ENCODE results near the gene RHEB.

The RHEB gene

DNA sequence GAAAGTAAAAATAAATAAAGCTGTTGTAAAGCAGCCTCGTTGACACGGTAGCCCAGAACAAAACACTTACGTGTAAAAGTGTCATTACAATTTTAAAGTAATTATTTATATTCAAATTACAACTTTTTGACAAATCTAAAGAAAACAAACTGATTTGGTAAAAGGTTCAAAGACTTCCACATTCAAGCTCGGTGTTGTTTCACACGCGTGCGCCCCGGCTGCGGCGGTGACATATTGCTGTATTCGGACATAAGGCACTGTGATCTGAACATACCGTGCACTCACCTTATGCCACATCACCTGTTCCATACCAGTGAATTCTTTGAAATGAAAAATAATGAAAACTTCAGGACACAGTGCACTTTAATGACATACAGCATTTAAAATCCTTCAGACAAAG is 36.9 kb upstream of the RHEB start:
- TF ChIP-seq MYC (IDR thresholded peaks at IDR 0.05; ENCODE audit: low read depth, low read length): no peak
- TF ChIP-seq, protein P1, sequence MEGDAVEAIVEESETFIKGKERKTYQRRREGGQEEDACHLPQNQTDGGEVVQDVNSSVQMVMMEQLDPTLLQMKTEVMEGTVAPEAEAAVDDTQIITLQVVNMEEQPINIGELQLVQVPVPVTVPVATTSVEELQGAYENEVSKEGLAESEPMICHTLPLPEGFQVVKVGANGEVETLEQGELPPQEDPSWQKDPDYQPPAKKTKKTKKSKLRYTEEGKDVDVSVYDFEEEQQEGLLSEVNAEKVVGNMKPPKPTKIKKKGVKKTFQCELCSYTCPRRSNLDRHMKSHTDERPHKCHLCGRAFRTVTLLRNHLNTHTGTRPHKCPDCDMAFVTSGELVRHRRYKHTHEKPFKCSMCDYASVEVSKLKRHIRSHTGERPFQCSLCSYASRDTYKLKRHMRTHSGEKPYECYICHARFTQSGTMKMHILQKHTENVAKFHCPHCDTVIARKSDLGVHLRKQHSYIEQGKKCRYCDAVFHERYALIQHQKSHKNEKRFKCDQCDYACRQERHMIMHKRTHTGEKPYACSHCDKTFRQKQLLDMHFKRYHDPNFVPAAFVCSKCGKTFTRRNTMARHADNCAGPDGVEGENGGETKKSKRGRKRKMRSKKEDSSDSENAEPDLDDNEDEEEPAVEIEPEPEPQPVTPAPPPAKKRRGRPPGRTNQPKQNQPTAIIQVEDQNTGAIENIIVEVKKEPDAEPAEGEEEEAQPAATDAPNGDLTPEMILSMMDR (IDR thresholded peaks at IDR 0.05; ENCODE audit: low read depth, low read length): no peak
- H3K4me3 ChIP-seq (ENCODE audit: low read depth, low read length): no peak overlapping the region
- DNase-seq (ENCODE audit: low read depth): no peak

DNA sequence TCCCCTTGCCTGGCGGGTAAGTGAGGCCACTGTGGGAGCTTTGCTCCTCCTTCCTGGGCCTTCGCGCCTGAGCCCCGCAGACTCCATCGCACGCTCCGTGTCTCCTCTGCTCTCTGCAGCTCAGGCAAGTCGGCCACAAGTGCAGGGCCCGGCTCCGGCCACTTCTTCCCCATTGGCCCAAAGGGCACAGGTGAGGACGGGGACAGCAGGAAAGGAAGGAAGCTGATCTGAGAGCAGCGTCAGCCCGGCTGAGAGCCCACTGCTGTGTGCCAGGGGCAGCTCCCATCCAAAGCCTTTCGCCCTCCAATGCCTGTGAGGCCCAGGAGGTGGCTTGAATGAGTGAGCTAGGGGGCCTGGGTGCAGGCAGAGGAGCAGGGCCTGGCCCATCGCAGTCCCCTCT is 33.7 kb upstream of the RHEB start:
- TF ChIP-seq, protein P1 (IDR thresholded peaks at IDR 0.05; ENCODE audit: low read depth, low read length): no peak
- TF ChIP-seq POLR2A (IDR thresholded peaks at IDR 0.05; ENCODE audit: extremely low read depth, insufficient read length): no peak
- TF ChIP-seq, protein P2, sequence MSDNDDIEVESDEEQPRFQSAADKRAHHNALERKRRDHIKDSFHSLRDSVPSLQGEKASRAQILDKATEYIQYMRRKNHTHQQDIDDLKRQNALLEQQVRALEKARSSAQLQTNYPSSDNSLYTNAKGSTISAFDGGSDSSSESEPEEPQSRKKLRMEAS (IDR thresholded peaks at IDR 0.05; ENCODE audit: low read depth, low read length): no peak
- TF ChIP-seq MYC (IDR thresholded peaks at IDR 0.05; ENCODE audit: low read depth, low read length): no peak
- no peak overlapping the region for H3K4me3 ChIP-seq (ENCODE audit: low read depth, low read length)
- DNase-seq (ENCODE audit: low read depth): no peak

DNA sequence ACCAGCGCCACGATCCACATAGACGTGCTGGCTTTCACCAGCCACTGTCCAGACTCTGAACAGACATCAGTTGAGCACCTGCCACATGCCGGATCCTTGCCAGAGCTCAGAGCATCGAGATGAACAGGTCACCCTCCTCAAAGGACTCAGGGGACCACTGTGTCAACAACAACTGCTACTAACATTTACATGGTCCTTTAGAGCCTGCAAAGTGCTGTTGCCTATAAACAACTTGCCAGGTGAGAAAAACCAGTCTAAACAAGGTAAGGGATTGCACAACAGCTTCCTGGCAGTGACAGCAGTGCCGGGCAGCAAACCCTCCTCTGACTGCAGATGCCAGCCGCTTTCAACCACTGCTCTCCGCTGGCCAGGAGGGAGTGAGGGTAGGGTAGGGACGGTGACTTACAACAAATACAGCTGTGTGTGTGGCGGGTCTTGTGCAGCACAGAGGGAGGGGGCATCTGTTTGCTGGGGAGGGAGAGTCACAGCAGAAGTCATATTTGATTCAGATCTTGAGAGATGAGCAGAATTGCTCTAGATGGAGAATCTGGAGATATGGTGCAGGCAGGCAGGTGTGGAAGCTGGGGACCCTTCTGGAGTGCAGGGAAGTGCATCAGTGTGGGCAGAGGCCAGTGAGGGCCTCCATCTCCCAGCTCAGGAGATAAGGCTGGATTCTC is 32.8 kb upstream of the RHEB start:
- no peak overlapping the region for H3K4me3 ChIP-seq (ENCODE audit: low read depth, low read length)
- no peak for DNase-seq (ENCODE audit: low read depth)
- TF ChIP-seq, protein P2 (IDR thresholded peaks at IDR 0.05; ENCODE audit: low read depth, low read length): no peak

DNA sequence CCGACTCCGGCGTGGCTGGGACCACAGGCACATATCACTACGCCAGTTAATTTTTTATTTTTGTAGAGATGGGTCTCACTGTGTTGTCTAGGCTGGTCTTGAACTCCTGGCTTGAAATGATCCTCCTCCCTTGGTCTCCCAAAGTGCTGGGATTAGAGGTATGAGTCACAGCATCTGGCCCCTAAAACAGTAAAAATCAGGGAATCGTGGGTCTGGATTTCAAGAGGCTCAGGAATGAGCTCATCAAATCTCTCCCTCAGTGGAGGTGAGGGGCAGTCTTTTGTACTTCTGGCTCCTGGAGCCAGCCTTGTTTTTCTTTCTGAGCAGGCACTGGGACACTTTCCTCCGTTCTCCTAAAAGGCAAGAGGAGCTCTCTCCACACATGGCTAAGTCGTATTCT is 32.1 kb upstream of the RHEB start:
- no peak for DNase-seq (ENCODE audit: low read depth)
- TF ChIP-seq, protein P1 (IDR thresholded peaks at IDR 0.05; ENCODE audit: low read depth, low read length): no peak
- TF ChIP-seq POLR2A (IDR thresholded peaks at IDR 0.05; ENCODE audit: extremely low read depth, insufficient read length) (no peak), MYC (IDR thresholded peaks at IDR 0.05; ENCODE audit: low read depth, low read length) (no peak)
- TF ChIP-seq, protein P2 (IDR thresholded peaks at IDR 0.05; ENCODE audit: low read depth, low read length): no peak

DNA sequence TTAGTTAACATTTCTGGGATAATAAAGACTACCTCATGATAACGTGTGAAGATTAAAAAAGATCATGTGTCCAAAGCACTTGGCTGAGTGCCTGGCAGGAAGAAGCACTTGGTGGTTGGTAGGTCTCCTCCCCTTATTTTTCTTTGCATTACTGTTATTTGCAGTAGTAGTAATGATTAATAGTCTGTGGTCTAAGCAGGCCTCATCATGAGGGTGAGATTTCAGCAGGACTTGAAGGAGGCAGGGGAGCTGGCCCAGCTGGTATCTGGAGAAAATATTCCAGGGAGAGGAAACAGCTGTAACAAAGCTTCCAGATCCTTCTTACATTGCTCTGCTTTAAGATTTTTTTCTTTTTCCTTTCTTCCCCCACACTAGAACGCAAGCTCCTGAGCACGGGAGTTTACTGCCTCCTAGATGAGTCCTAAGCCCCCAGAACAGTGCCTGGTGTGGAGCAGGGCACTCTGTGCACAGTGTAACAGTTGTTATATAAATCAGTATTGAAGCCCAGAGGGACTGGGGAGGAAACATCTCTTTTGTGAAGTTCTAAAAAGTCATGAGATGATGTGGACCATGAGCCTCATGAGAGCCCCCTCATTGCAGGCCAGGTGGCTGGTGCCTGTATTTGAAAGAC is 31.1 kb upstream of the RHEB start:
- H3K4me3 ChIP-seq (ENCODE audit: low read depth, low read length): no peak overlapping the region
- DNase-seq (ENCODE audit: low read depth): no peak
- no peak for TF ChIP-seq POLR2A (IDR thresholded peaks at IDR 0.05; ENCODE audit: extremely low read depth, insufficient read length)
- TF ChIP-seq MYC (IDR thresholded peaks at IDR 0.05; ENCODE audit: low read depth, low read length): no peak
- TF ChIP-seq, protein P2 (IDR thresholded peaks at IDR 0.05; ENCODE audit: low read depth, low read length): no peak
- TF ChIP-seq, protein P1 (IDR thresholded peaks at IDR 0.05; ENCODE audit: low read depth, low read length): no peak

More for the DNA sequence above, 32.1 kb upstream of the RHEB start:
- no peak overlapping the region for H3K4me3 ChIP-seq (ENCODE audit: low read depth, low read length)

DNA sequence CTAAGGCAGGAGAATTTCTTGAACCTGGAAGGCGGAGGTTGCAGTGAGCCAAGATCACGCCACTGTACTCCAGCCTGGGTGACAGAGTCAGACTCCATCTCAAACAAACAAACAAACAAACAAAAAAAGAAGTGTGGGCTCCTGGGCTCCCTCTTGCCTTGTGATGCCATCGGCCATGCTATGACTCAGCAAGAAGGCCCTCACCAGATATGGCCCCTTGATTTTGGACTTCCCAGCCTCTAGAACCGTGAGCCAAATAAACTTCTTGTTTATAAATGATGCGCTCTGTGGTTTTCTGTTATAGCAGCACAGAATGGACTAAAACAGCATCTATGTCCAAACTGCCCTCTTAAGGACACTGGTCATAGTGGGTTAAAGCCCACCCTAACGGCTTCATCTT is 29.9 kb upstream of the RHEB start:
- no peak for DNase-seq (ENCODE audit: low read depth)
- H3K4me3 ChIP-seq (ENCODE audit: low read depth, low read length): no peak overlapping the region
- TF ChIP-seq POLR2A (IDR thresholded peaks at IDR 0.05; ENCODE audit: extremely low read depth, insufficient read length) (no peak), MYC (IDR thresholded peaks at IDR 0.05; ENCODE audit: low read depth, low read length) (no peak)
- TF ChIP-seq, protein P1 (IDR thresholded peaks at IDR 0.05; ENCODE audit: low read depth, low read length): no peak
- TF ChIP-seq, protein P2 (IDR thresholded peaks at IDR 0.05; ENCODE audit: low read depth, low read length): no peak

Measured in NB4 (cell line).